Gastroesophageal sphincter (tissue), 3 donors: Measurements from ENCODE around the gene ULK1.

Experiments used
- EP300 ChIP-seq: sonication (generic); formaldehyde crosslinking; IDR thresholded peaks from one replicate; pipeline ENCODE4 v1.6.1; 2017; ENCODE audit warnings: antibody characterized with exemption, mild to moderate bottlenecking
- POLR2A ChIP-seq, 2 donors: fragments of 450-650 bp; IDR thresholded peaks; one replicate each; pipeline ENCODE4 v1.6.1; 2017; ENCODE audit warnings: antibody characterized with exemption in 2 of 2, mild to moderate bottlenecking in 2 of 2, moderate library complexity in 1 of 2
- POLR2AphosphoS5 ChIP-seq: sonication (generic); formaldehyde crosslinking; IDR thresholded peaks from one replicate; pipeline ENCODE4 v1.6.1; 2017; ENCODE audit warnings: antibody characterized with exemption
- TF ChIP-seq, protein P1 (sequence below), 4 experiments: fragments of 200-600 bp in 2 of 4; fragments of 450-650 bp in 2 of 4; sonication (generic) in 1 of 4; IDR thresholded peaks; one replicate each; pipeline ENCODE4 v1.5.1; 2017 to 2019; ENCODE audit warnings: antibody characterized with exemption in 4 of 4, mild to moderate bottlenecking in 2 of 4, moderate library complexity in 2 of 4

DNA sequence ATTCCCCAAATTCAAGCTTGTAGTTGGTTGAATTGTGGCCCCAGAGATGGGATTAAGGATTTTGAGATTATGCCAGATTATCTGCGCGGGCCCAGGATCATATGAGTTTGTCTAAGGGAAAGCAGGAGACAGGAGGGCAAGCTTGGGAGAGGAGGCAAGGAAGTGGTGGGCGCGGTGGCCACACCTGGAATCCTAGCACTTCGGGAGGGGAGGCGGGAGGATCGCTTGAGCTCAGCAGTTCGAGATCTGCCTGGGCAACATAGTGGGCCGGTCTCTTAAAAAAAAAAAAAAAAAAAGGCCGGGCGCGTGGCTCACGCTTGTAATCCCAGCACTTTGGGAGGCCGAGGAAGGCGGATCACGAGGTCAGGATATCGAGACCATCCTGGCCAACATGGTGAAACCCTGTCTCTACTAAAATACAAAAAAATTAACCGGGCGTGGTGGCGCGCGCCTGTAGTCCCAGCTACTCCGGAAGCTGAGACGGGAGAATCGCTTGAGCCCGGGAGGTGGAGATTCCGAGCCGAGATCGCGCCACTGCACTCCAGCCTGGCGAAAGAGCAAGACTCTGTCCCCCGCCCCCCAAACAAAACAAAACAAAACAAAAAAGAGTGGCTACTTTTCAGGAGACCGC is 33.8 kb downstream of the ULK1 start:
- TF ChIP-seq, protein P1, sequence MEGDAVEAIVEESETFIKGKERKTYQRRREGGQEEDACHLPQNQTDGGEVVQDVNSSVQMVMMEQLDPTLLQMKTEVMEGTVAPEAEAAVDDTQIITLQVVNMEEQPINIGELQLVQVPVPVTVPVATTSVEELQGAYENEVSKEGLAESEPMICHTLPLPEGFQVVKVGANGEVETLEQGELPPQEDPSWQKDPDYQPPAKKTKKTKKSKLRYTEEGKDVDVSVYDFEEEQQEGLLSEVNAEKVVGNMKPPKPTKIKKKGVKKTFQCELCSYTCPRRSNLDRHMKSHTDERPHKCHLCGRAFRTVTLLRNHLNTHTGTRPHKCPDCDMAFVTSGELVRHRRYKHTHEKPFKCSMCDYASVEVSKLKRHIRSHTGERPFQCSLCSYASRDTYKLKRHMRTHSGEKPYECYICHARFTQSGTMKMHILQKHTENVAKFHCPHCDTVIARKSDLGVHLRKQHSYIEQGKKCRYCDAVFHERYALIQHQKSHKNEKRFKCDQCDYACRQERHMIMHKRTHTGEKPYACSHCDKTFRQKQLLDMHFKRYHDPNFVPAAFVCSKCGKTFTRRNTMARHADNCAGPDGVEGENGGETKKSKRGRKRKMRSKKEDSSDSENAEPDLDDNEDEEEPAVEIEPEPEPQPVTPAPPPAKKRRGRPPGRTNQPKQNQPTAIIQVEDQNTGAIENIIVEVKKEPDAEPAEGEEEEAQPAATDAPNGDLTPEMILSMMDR (IDR thresholded peaks at IDR 0.05), result no peak
- no peak for TF ChIP-seq POLR2A (IDR thresholded peaks at IDR 0.05)
- no peak for TF ChIP-seq POLR2AphosphoS5
- no peak for TF ChIP-seq EP300
